ENCODE data around the gene ZBTB40. TPM values are rescaled to one million over a fixed set of nuclear protein-coding genes. Genes with fewer than 3 reads are reported as not detected.

Gene ZBTB40
- total and polyA plus RNA-seq, 9 of the 15 experiments (the other 6 are each of a cell fraction or from before 2014, with no cell fraction given) = 2.6 to 26.0 (median 18.8) TPM

GRCh38 chr1:22543679-22544078 lies 92.0 kb downstream of the ZBTB40 start:
- Histone ChIP-seq H3K9ac (ENCODE audit: insufficient read depth in 1 of 2, low read depth in 2 of 2, low read length in 2 of 2) (peak overlapping the region in 1 of 2 experiments; percentile 47; a peak in 2 of 4 replicates), H3K27me3 (ENCODE audit: control insufficient read depth in 2 of 2, insufficient read depth in 2 of 2, low read length in 2 of 2) (peaks cover 36 to 75% of the 10 kb centered on the region in 2 experiments; a peak in 4 of 5 replicates), H4K20me1 (replicated peaks; ENCODE audit: control insufficient read depth, insufficient read depth, low read length) (peaks cover 14% of the 10 kb centered on the region; the same call in 1 of the 2 replicates), H3K27ac (ENCODE audit: extremely low read depth, low read depth, low read length) (no peak overlapping the region), H2AFZ (ENCODE audit: low read depth, low read length) (no peak overlapping the region), H3K9me1 (ENCODE audit: control insufficient read depth, insufficient read depth, low read length) (no peaks in the 10 kb centered on the region), H3K4me1 (replicated peaks in 1 of 2; ENCODE audit: control insufficient read depth in 2 of 2, insufficient read depth in 2 of 2, low read length in 2 of 2) (no peaks in the 10 kb centered on the region), H3K4me3 (no peak overlapping the region), H3K36me3 (ENCODE audit: control insufficient read depth, insufficient read depth, low read length) (no peaks in the 10 kb centered on the region), H3K9me3 (replicated peaks; ENCODE audit: control insufficient read depth, insufficient read depth, low read depth, low read length) (no peaks in the 10 kb centered on the region), H3K79me2 (ENCODE audit: control insufficient read depth, insufficient read depth, low read length) (no peaks in the 10 kb centered on the region), H3K4me2 (ENCODE audit: insufficient read depth, low read length) (no peak overlapping the region)
- no TSS peak for BruUV-seq (replicated peaks)
- in situ Hi-C loops (cut with MboI) = no loop called here
- intact Hi-C loops (cut with micrococcal nuclease) = no loop called here
- CTCF ChIA-PET (ENCODE audit: low intra/inter-chr PET ratio) = no interaction called here
- DNase-seq (ENCODE audit: extremely low read depth in 1 of 4, low spot score in 3 of 4) (no peak), FAIRE-seq (no peak), ATAC-seq (peak; percentile 17; the same call in 1 of the 3 replicates)
- POLR2A ChIA-PET = no interaction called here
- 1% methylated on average over 6 of the region's 6 CpGs for WGBS (ENCODE audit: insufficient coverage, low coverage, missing lambda C conversion rate)
- TF ChIP-seq IRF1 (CRISPR knock-in tag; IDR thresholded peaks at IDR 0.05; ENCODE audit: borderline replicate concordance) (no peak), MED1 (CRISPR knock-in tag; IDR thresholded peaks at IDR 0.05; ENCODE audit: borderline replicate concordance) (no peak), SNRNP70 (optimal IDR thresholded peaks at IDR 0.05; ENCODE audit: low read depth, low read length) (no peak), POU5F1 (IDR thresholded peaks at IDR 0.05; ENCODE audit: borderline replicate concordance, low read depth, low read length, partially characterized antibody) (no peak), CHD2 (IDR thresholded peaks at IDR 0.05; ENCODE audit: low read depth, low read length) (no peak), ELK3 (CRISPR knock-in tag; IDR thresholded peaks at IDR 0.05) (no peak), TEAD1 (CRISPR knock-in tag; IDR thresholded peaks at IDR 0.05) (no peak), CREB3L1 (IDR thresholded peaks at IDR 0.05; ENCODE audit: borderline replicate concordance, low read depth) (no peak), MAFG (tag; conservative IDR thresholded peaks at IDR 0.05) (no peak), CEBPG (CRISPR knock-in tag; IDR thresholded peaks at IDR 0.05) (no peak), CEBPG (tag; conservative IDR thresholded peaks at IDR 0.05 in 1 of 2, IDR thresholded peaks at IDR 0.05 in 1 of 2) (no peak), SMARCA5 (IDR thresholded peaks at IDR 0.05) (peak; percentile 76), PTTG1 (tag; IDR thresholded peaks at IDR 0.05; ENCODE audit: low read depth) (no peak), KLF6 (CRISPR knock-in tag; IDR thresholded peaks at IDR 0.05; ENCODE audit: borderline replicate concordance) (no peak), ZNF551 (CRISPR knock-in tag; IDR thresholded peaks at IDR 0.05) (no peak), CEBPB (tag; IDR thresholded peaks at IDR 0.05) (no peak), RBM39 (optimal IDR thresholded peaks at IDR 0.05; ENCODE audit: low read depth, low read length) (no peak), MAFK (IDR thresholded peaks at IDR 0.05; ENCODE audit: low read length) (no peak), ZNF668 (CRISPR knock-in tag; IDR thresholded peaks at IDR 0.05) (no peak), CBX5 (IDR thresholded peaks at IDR 0.05; ENCODE audit: borderline replicate concordance, low read depth) (no peak), BCOR (IDR thresholded peaks at IDR 0.05) (peak; percentile 87), RBM25 (IDR thresholded peaks at IDR 0.05; ENCODE audit: low read depth, low read length, severe bottlenecking) (peak; percentile 41), SETDB1 (IDR thresholded peaks at IDR 0.05; ENCODE audit: low read length) (no peak)

All from K562 (cell line).